H1 (cell line): Measurements from ENCODE around the gene TRIM29.

ENCODE experiments used
- JUN ChIP-seq: IDR thresholded peaks from 2 replicates; pipeline ENCODE4 v1.6.1; 2011; ENCODE audit warnings: low read depth, mild to moderate bottlenecking, improper control_type of control experiment, low read length
- SP1 ChIP-seq: IDR thresholded peaks from 2 replicates; pipeline ENCODE4 v1.6.1; 2011; ENCODE audit warnings: low read depth, low read length
- TF ChIP-seq, protein P1 (sequence below), 3 experiments: IDR thresholded peaks; 1 replicate in 2 of 3; 2 replicates in 1 of 3; pipeline versions ENCODE4 v1.5.1 to v1.6.1; 2011; ENCODE audit warnings: low read length in 3 of 3, mild to moderate bottlenecking in 3 of 3, inconsistent platforms in 2 of 3, low read depth in 1 of 3, moderate library complexity in 1 of 3; ENCODE audit not compliant: insufficient read depth in 1 of 3; ENCODE audit errors: control extremely low read depth in 1 of 3

DNA sequence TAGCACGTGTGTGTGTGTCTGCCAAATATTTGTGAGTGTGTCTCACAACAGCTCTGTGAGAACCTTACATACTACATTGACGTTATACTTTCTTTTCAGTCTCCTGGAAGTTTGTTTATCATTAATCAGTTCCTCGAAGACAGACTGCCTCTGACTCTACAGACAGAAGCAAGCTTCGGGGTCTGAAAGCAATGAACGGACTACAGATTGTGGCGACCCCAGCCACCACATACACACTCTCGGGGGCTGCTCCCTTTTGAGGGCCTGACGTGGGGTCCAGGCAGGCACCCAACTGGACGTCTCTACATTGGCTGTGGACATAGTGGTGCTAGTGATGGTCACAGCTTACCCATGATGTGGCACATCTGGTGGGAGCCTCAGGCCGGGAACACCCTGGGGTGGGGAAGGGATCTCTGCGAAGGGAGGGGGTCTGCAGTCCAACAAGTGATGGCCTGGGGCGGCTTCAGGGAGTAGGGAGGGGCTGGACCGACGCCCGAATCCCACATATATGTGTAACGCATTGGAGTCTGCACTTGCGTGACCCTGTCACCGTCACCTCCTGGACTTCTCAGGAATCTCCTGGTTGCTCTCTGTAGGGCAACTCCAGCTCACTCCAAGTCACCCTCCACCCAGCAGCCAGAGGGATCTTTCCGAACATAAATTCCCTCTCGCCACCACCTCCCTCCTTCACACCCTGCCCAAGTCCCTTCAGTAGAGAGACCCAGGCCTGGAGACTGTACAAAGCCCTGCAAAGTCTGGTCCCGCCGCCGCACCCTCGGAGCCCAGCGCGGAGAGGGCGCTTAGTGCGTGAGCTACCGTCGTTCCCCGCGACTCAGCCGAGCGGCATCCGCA is 30.4 kb upstream of the TRIM29 start:
- TF ChIP-seq, protein P1, sequence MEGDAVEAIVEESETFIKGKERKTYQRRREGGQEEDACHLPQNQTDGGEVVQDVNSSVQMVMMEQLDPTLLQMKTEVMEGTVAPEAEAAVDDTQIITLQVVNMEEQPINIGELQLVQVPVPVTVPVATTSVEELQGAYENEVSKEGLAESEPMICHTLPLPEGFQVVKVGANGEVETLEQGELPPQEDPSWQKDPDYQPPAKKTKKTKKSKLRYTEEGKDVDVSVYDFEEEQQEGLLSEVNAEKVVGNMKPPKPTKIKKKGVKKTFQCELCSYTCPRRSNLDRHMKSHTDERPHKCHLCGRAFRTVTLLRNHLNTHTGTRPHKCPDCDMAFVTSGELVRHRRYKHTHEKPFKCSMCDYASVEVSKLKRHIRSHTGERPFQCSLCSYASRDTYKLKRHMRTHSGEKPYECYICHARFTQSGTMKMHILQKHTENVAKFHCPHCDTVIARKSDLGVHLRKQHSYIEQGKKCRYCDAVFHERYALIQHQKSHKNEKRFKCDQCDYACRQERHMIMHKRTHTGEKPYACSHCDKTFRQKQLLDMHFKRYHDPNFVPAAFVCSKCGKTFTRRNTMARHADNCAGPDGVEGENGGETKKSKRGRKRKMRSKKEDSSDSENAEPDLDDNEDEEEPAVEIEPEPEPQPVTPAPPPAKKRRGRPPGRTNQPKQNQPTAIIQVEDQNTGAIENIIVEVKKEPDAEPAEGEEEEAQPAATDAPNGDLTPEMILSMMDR (IDR thresholded peaks at IDR 0.05; ENCODE audit: control extremely low read depth in 1 of 3, insufficient read depth in 1 of 3, low read depth in 1 of 3, low read length in 3 of 3), result no peak
- TF ChIP-seq JUN, result no peak
- no peak for TF ChIP-seq SP1
